ENCODE results near the gene EEFSEC.
"Not testable (repeated sequence)": the region's sequence is repeated elsewhere in the genome, so short reads cannot be mapped to it uniquely, and the experiment has no call there.

Gene EEFSEC

GRCh38 chr3:128154354-128154753, 1.1 kb downstream of the EEFSEC start:
- not testable (repeated sequence) for DNase-seq

GRCh38 chr3:128155616-128156360, 2.5 kb downstream of the EEFSEC start:
- DNase-seq, result no peak

GRCh38 chr3:128160661-128161060, 7.4 kb downstream of the EEFSEC start:
- no peak for DNase-seq

- DNase-seq, result no peak
Measured at GRCh38 chr3:128163432-128163831, 10.2 kb downstream of the EEFSEC start.

- DNase-seq, result no peak
Measured at GRCh38 chr3:128166971-128167453, 13.7 kb downstream of the EEFSEC start.

GRCh38 chr3:128167646-128167972, 14.3 kb downstream of the EEFSEC start:
- no peak for DNase-seq

- DNase-seq, result no peak
Measured at GRCh38 chr3:128167973-128168674, 14.8 kb downstream of the EEFSEC start.

GRCh38 chr3:128168836-128169235, 15.6 kb downstream of the EEFSEC start:
- DNase-seq, result no peak

GRCh38 chr3:128170866-128171516, 17.7 kb downstream of the EEFSEC start:
- DNase-seq, result peak; percentile 69

GRCh38 chr3:128173200-128173599, 19.9 kb downstream of the EEFSEC start:
- DNase-seq, result no peak

- no peak for DNase-seq
Measured at GRCh38 chr3:128173849-128174248, 20.6 kb downstream of the EEFSEC start.

- no peak for DNase-seq
Measured at GRCh38 chr3:128174675-128175590, 21.7 kb downstream of the EEFSEC start.

GRCh38 chr3:128175768-128176167, 22.5 kb downstream of the EEFSEC start:
- DNase-seq, result no peak

GRCh38 chr3:128176276-128176833, 23.1 kb downstream of the EEFSEC start:
- no peak for DNase-seq

- no peak for DNase-seq
Measured at GRCh38 chr3:128177865-128178264, 24.6 kb downstream of the EEFSEC start.

- DNase-seq, result no peak
Measured at GRCh38 chr3:128178782-128179483, 25.7 kb downstream of the EEFSEC start.

- DNase-seq, result no peak
Measured at GRCh38 chr3:128179484-128179819, 26.2 kb downstream of the EEFSEC start.

GRCh38 chr3:128180436-128180835, 27.2 kb downstream of the EEFSEC start:
- DNase-seq, result no peak

- DNase-seq, result no peak
Measured at GRCh38 chr3:128180913-128181312, 27.6 kb downstream of the EEFSEC start.

- no peak for DNase-seq
Measured at GRCh38 chr3:128182656-128183055, 29.4 kb downstream of the EEFSEC start.

GRCh38 chr3:128185630-128186447, 32.6 kb downstream of the EEFSEC start:
- DNase-seq, result no peak
